PFSK-1 (cell line): ENCODE measurements around the gene ZNF492.

Experiments used
- FOXP2 ChIP-seq: optimal IDR thresholded peaks from 2 replicates; pipeline ENCODE3; 2011; ENCODE audit warnings: borderline replicate concordance, control low read depth, inconsistent platforms; ENCODE audit not compliant: insufficient read depth; ENCODE audit errors: extremely low read length, extremely low read depth
- POLR2AphosphoS5 ChIP-seq: IDR thresholded peaks from 2 replicates; pipeline ENCODE4 v1.6.1; 2012; ENCODE audit warnings: low read depth, mild to moderate bottlenecking, control low read depth, low read length, moderate library complexity
- REST ChIP-seq, 2 experiments: IDR thresholded peaks; 2 replicates each; pipeline versions ENCODE4 v1.6.1 to v1.8.0; 2011 to 2012; ENCODE audit warnings: low read depth in 2 of 2, low read length in 2 of 2, control low read depth in 1 of 2, inconsistent platforms in 1 of 2, mild to moderate bottlenecking in 1 of 2, moderate library complexity in 1 of 2; ENCODE audit not compliant: insufficient read depth in 1 of 2
- SIN3A ChIP-seq: IDR thresholded peaks from 2 replicates; pipeline ENCODE4 v1.6.1; 2012; ENCODE audit warnings: mild to moderate bottlenecking, low read length, moderate library complexity, borderline replicate concordance; ENCODE audit not compliant: insufficient read depth
- TAF1 ChIP-seq: IDR thresholded peaks from 2 replicates; pipeline ENCODE4 v1.6.1; 2012; ENCODE audit warnings: low read length, control low read depth, borderline replicate concordance; ENCODE audit not compliant: insufficient read depth

Gene ZNF492

GRCh38 chr19:22622901-22623840 lies 11.0 kb upstream of the ZNF492 start:
- TF ChIP-seq SIN3A: no peak
- TF ChIP-seq TAF1: no peak
- TF ChIP-seq FOXP2: no peak

GRCh38 chr19:22623841-22624221 lies 10.3 kb upstream of the ZNF492 start:
- TF ChIP-seq FOXP2: no peak
- no peak for TF ChIP-seq SIN3A
- no peak for TF ChIP-seq POLR2AphosphoS5
- TF ChIP-seq REST (IDR thresholded peaks at IDR 0.05; ENCODE audit: insufficient read depth in 1 of 2, low read depth in 2 of 2, low read length in 2 of 2): no peak
- no peak for TF ChIP-seq TAF1

- TF ChIP-seq POLR2AphosphoS5: no peak
- TF ChIP-seq SIN3A: no peak
- TF ChIP-seq TAF1: no peak
- no peak for TF ChIP-seq FOXP2
- TF ChIP-seq REST (IDR thresholded peaks at IDR 0.05; ENCODE audit: insufficient read depth in 1 of 2, low read depth in 2 of 2, low read length in 2 of 2): no peak
These were observed 8.7 kb upstream of the ZNF492 start for GRCh38 chr19:22625266-22626035.

GRCh38 chr19:22627526-22627925 lies 6.6 kb upstream of the ZNF492 start:
- TF ChIP-seq TAF1 (no peak), POLR2AphosphoS5 (no peak), SIN3A (no peak), REST (IDR thresholded peaks at IDR 0.05; ENCODE audit: insufficient read depth in 1 of 2, low read depth in 2 of 2, low read length in 2 of 2) (no peak), FOXP2 (no peak)

GRCh38 chr19:22628401-22628800 lies 5.7 kb upstream of the ZNF492 start:
- TF ChIP-seq POLR2AphosphoS5: no peak
- no peak for TF ChIP-seq REST (IDR thresholded peaks at IDR 0.05; ENCODE audit: insufficient read depth in 1 of 2, low read depth in 2 of 2, low read length in 2 of 2)
- no peak for TF ChIP-seq FOXP2
- TF ChIP-seq TAF1: no peak
- TF ChIP-seq SIN3A: no peak
